Heart right ventricle (tissue), 16 donors: Measurements from ENCODE around the gene THEMIS. TPM values are rescaled to one million over a fixed set of nuclear protein-coding genes. Genes with fewer than 3 reads are reported as not detected.
A peak's percentile ranks its signal among the peaks of the same experiment; 100 is the strongest.

Experiments used
- ATAC-seq, 8 donors: fragments of 200-7000 bp; cut with Tn5 transposase; one replicate each; pipeline ENCODE4 v1.9.1; 2020; ENCODE audit warnings: mild to moderate bottlenecking in 8 of 8, moderate library complexity in 8 of 8, moderate number of reproducible peaks in 1 of 8
- DNase-seq, 2 donors: peaks; one replicate each; pipeline ENCODE4 v3.0.0-alpha.2; 2020
- H3K27ac ChIP-seq, 10 donors: fragments of 200-600 bp; sonication (generic) in 2 of 10; one replicate each; pipeline versions ENCODE4 v1.5.0 to v1.8.0; 2020 to 2022; ENCODE audit warnings: mild to moderate bottlenecking in 3 of 10
- H3K27me3 ChIP-seq, 7 donors: fragments of 200-600 bp; one replicate each; pipeline ENCODE4 v1.8.0; 2021 to 2022; ENCODE audit warnings: mild to moderate bottlenecking in 2 of 7
- H3K36me3 ChIP-seq, 9 donors: fragments of 200-600 bp; sonication (generic) in 1 of 9; one replicate each; pipeline versions ENCODE4 v1.5.0 to v1.8.0; 2020 to 2022; ENCODE audit warnings: mild to moderate bottlenecking in 2 of 9
- H3K4me1 ChIP-seq, 9 donors: fragments of 200-600 bp; sonication (generic) in 1 of 9; one replicate each; pipeline versions ENCODE4 v1.5.0 to v1.8.0; 2020 to 2022; ENCODE audit warnings: mild to moderate bottlenecking in 4 of 9
- H3K4me3 ChIP-seq, 10 donors: fragments of 200-600 bp; sonication (generic) in 2 of 10; one replicate each; pipeline versions ENCODE4 v1.5.0 to v1.8.0; 2020 to 2022; ENCODE audit warnings: mild to moderate bottlenecking in 7 of 10, moderate library complexity in 2 of 10
- H3K9me3 ChIP-seq, 11 donors: fragments of 200-600 bp in 10 of 11; sonication (generic) in 2 of 11; one replicate each; pipeline versions ENCODE4 v1.5.0 to v1.8.0; 2013 to 2022; ENCODE audit warnings: mild to moderate bottlenecking in 2 of 11, control low read depth in 1 of 11, moderate library complexity in 1 of 11
- CTCF ChIP-seq, 9 donors: fragments of 200-600 bp; sonication (generic) in 2 of 9; IDR thresholded peaks; one replicate each; pipeline versions ENCODE4 v1.5.0 to v1.8.0; 2021 to 2022; ENCODE audit warnings: antibody characterized with exemption in 9 of 9, mild to moderate bottlenecking in 5 of 9, moderate library complexity in 1 of 9
- WGBS, 2 donors: extraction: QIAGEN DNeasy Blood & Tissue Kit; methylation state at CpG; one replicate each; pipeline ENCODE4 v1.1.7; 2013; ENCODE audit warnings: inconsistent platforms in 1 of 2; 5-methylcytosine and 5-hydroxymethylcytosine counted together
- intact Hi-C, 10 donors: fragments of 100-400 bp; cut with DNase I; formaldehyde crosslinking; loops; one replicate each; pipeline versions ENCODE4 v1.11.1 to v1.14.2; 2022
- polyA plus RNA-seq, 2 donors: library from polyadenylated mRNA; stranded (reverse); fragments of 200-250 nt; gene quantifications; one replicate each; pipeline ENCODE4 v1.2.3, GENCODE V29; 2013
- total RNA-seq, 10 donors: library from RNA; stranded (reverse); fragmentation: NEBNext Ultra II Directional in 3 of 10; extraction: Animal tissue kit (Norgen Biotek cat#: 25700) in 3 of 10; gene quantifications; one replicate each; pipeline versions ENCODE4 v1.2.1 to v1.2.4, GENCODE V29; 2021 to 2023
- donor health status: Arrhythmogenic right ventricular cardiomyopathy.
- donor health status: ischemic (EF 13 %, LVEDD 7.1; RV severe dilation, severe dysfunction).
- donor health status: healthy with polysubstance abuse.
- donor health status: DM: no; HTN: yes; CAD: no.
- donor health status: DM: no; HTN: no; CAD: no.
- donor health status: ischemic (EF 25% LVEDD 6.9; RV normal size, moderate dysfunction).
- donor health status: ischemic (EF 25% LVEDD 5.7; RV mildly dilated, moderate dysfunction).
- donor health status: healthy.
- donor health status: DM: yes; HTN: yes; CAD: no.
- donor health status: Ischemic cardiomyopathy.
- donor health status: ischemic (EF 35%, LVEDD 5.7; RV mildly dilated, moderate dysfunction).
- donor health status: nonischemic (EF 11% LVEDD 7.7; RV severe dilation, severe dysfunction).
- donor health status: DM: yes; HTN: yes; CAD: no.
- donor health status: PGD.
- donor health status: ischemic (EF 29% LVEDD 5.4; RV normal size, mild dysfunction).
- donor health status: nonischemic (EF 23%, LVEDD 6.1; RV moderate dilation, normal function).

The THEMIS gene
- total and polyA plus RNA-seq, 12 donors = 0.01 to 2.0 (median 0.14) TPM; not detected in 4

GRCh38 chr6:127937102-127937501 is 36.2 kb upstream of the THEMIS start:
- H3K27ac ChIP-seq = no peak overlapping the region
- H3K36me3 ChIP-seq = no peaks in the 10 kb centered on the region
- H3K9me3 ChIP-seq = peaks cover 0 to 19% (median 15%) of the 10 kb centered on the region in 11 donors
- 75 to 89% methylated on average over 2 of the region's 2 CpGs for WGBS, 2 donors
- no peaks in the 10 kb centered on the region for H3K27me3 ChIP-seq
- DNase-seq (no peak), ATAC-seq (no peak)
- H3K4me3 ChIP-seq = no peak overlapping the region
- TF ChIP-seq CTCF (IDR thresholded peaks at IDR 0.05) = no peak
- intact Hi-C loops = no loop called here
- peaks cover 0 to 23% (median 0%) of the 10 kb centered on the region in 9 donors for H3K4me1 ChIP-seq

- Histone ChIP-seq H3K4me1 (peaks cover 0 to 20% (median 0%) of the 10 kb centered on the region in 9 donors), H3K27ac (peak overlapping the region in 1 of 10 donors; percentile 72), H3K9me3 (peaks cover 0 to 21% (median 15%) of the 10 kb centered on the region in 11 donors), H3K27me3 (no peaks in the 10 kb centered on the region), H3K36me3 (no peaks in the 10 kb centered on the region), H3K4me3 (no peak overlapping the region)
- DNase-seq = no peak
- intact Hi-C loops = no loop called here
- no peak for ATAC-seq
- WGBS, 2 donors = 90 to 93% methylated on average over 1 of the region's 1 CpG
- no peak for TF ChIP-seq CTCF (IDR thresholded peaks at IDR 0.05)
These were observed 34.1 kb upstream of the THEMIS start for GRCh38 chr6:127934956-127935355.

GRCh38 chr6:127933852-127934840 is 33.3 kb upstream of the THEMIS start:
- no peak for TF ChIP-seq CTCF (IDR thresholded peaks at IDR 0.05)
- H3K27me3 ChIP-seq = no peaks in the 10 kb centered on the region
- intact Hi-C loops = no loop called here
- ATAC-seq (no peak), DNase-seq (no peak)
- H3K4me1 ChIP-seq = peaks cover 0 to 12% (median 0%) of the 10 kb centered on the region in 9 donors
- no peaks in the 10 kb centered on the region for H3K36me3 ChIP-seq
- peaks cover 0 to 21% (median 15%) of the 10 kb centered on the region in 11 donors for H3K9me3 ChIP-seq
- H3K27ac ChIP-seq = peak overlapping the region in 1 of 10 donors; percentile 72
- 84 to 88% methylated on average over 7 of the region's 7 CpGs for WGBS, 2 donors
- no peak overlapping the region for H3K4me3 ChIP-seq

GRCh38 chr6:127933137-127933536 is 32.3 kb upstream of the THEMIS start:
- H3K27me3 ChIP-seq = no peaks in the 10 kb centered on the region
- peaks cover 0 to 29% (median 15%) of the 10 kb centered on the region in 11 donors for H3K9me3 ChIP-seq
- H3K4me1 ChIP-seq = peaks cover 0 to 2% (median 0%) of the 10 kb centered on the region in 9 donors
- no peak overlapping the region for H3K4me3 ChIP-seq
- ATAC-seq (no peak), DNase-seq (no peak)
- TF ChIP-seq CTCF (IDR thresholded peaks at IDR 0.05) = no peak
- intact Hi-C loops = no loop called here
- H3K27ac ChIP-seq = no peak overlapping the region
- 88 to 96% methylated on average over 1 of the region's 1 CpG for WGBS, 2 donors
- no peaks in the 10 kb centered on the region for H3K36me3 ChIP-seq
